GM12874 (cell line): ENCODE data around the gene ZDHHC21.
A peak's percentile ranks its signal among the peaks of the same experiment; 100 is the strongest.

ENCODE experiments used
- TF ChIP-seq, protein P1 (sequence below): IDR thresholded peaks from 2 replicates; pipeline ENCODE4 v1.5.1; 2011; ENCODE audit warnings: low read depth, mild to moderate bottlenecking, control low read depth, low read length, moderate library complexity; ENCODE audit not compliant: insufficient read depth

Gene ZDHHC21

GRCh38 chr9:14702200-14702720 lies 9.0 kb upstream of the ZDHHC21 start:
- TF ChIP-seq, protein P1, sequence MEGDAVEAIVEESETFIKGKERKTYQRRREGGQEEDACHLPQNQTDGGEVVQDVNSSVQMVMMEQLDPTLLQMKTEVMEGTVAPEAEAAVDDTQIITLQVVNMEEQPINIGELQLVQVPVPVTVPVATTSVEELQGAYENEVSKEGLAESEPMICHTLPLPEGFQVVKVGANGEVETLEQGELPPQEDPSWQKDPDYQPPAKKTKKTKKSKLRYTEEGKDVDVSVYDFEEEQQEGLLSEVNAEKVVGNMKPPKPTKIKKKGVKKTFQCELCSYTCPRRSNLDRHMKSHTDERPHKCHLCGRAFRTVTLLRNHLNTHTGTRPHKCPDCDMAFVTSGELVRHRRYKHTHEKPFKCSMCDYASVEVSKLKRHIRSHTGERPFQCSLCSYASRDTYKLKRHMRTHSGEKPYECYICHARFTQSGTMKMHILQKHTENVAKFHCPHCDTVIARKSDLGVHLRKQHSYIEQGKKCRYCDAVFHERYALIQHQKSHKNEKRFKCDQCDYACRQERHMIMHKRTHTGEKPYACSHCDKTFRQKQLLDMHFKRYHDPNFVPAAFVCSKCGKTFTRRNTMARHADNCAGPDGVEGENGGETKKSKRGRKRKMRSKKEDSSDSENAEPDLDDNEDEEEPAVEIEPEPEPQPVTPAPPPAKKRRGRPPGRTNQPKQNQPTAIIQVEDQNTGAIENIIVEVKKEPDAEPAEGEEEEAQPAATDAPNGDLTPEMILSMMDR: no peak

DNA sequence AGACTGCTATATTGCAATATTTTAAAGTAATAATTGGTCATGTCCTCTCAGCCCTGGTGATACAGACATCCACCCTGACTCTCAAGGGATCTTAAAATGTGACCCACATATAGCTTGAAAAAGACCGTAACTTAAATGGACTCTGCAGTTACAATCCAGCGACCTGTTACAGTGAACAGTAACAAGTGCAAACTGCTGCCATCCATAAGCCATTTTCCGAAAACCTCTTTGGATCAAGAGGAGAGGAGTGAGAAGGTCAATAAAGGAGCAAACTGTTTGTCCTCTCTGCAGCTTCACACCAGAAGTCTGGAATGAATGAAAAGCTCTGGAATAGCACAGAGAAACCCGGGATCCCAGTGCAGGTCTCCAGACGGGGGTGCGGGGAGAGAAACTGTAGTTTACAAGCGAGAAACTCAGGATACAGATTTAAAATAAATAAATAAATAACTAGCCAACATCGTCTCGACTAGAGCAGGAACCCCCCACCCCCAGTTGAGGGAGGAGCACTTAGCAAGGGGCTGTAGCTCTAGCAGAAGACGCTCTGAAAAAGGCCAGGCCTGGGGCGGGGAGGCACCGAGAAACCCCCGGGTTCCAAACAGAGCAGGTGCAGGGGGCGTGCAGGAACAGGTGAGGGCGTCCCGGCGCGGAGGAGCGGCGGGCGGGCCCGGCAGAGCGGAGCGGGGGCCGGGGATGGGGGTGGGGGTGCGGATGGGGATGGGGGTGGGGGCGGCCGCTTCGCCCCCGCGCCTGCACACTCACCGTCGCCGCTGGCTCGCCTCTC lies 572 bp downstream of the ZDHHC21 start:
- TF ChIP-seq, protein P1: 0 out of 2 replicates have a peak, but pooled peaks have one; percentile 2

GRCh38 chr9:14690948-14691730 lies 2.1 kb downstream of the ZDHHC21 start:
- TF ChIP-seq, protein P1: no peak

DNA sequence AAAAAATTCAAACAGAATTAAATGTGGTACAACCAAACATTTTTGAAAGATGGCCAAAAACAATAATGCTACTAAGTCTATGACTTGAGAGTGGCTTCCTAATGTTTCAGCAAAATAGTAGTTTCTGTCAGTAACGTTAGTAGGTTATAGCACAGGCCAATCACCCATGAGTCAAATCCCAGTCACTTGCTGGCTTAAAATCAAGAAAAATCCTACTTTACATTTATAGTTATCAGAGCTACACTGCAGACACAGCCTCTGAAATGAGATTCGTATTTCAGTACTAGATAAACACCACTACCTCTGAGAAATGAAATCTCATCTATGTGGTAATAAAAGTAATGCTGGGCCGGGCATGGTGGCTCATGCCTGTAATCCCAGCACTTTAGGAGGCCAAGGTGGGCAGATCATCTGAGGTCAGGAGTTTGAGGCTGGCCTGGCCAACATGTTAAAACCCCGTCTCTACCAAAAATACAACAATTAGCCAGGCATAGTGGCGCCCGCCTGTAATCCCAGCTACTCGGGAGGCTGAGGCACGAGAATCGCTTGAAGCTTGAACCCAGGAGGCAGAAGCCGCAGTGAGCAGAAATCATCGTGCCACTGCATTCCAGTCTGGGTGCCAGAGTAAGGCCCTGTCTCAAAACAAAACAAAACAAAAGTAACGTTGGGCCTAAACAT lies 6.1 kb downstream of the ZDHHC21 start:
- TF ChIP-seq, protein P1: no peak

- TF ChIP-seq, protein P1: no peak
Measured at GRCh38 chr9:14686168-14686567, 7.1 kb downstream of the ZDHHC21 start.

- TF ChIP-seq, protein P1: no peak
Measured at GRCh38 chr9:14678776-14679175, 14.5 kb downstream of the ZDHHC21 start.

- TF ChIP-seq, protein P1: no peak
Measured at GRCh38 chr9:14677872-14678271, 15.4 kb downstream of the ZDHHC21 start.
